Measurements from ENCODE around the gene LIAS.

DNA sequence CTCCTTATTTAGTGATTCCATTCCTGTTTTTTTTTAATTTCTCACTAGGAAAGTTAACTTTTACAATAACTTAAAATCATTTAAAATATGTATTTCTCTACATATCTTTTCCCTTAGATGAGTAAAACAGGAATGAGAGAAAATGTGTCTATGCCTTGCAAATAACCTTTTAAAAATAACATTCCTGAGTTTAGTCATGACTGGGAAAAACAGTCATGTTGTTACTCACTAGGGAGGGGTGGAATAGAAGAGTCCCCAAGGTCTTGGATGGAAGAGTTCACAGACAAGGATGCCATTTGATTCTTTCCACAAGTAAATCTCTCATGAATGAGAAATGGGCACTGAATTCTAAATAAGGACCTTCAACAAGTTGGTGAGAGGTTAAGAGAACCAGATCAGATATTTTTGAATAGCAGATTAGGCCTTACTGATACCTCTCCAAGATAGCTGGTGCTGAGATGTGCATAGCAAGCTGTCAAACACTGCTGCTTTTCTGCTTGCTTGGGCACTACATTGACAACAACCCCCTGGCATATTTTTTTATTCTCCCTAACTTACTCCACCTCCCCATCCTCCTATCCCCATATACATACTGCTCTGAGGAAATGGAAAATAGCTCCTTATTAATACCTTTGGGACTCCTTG, 43.3 kb downstream of the LIAS start:
- TF ChIP-seq, protein P1, sequence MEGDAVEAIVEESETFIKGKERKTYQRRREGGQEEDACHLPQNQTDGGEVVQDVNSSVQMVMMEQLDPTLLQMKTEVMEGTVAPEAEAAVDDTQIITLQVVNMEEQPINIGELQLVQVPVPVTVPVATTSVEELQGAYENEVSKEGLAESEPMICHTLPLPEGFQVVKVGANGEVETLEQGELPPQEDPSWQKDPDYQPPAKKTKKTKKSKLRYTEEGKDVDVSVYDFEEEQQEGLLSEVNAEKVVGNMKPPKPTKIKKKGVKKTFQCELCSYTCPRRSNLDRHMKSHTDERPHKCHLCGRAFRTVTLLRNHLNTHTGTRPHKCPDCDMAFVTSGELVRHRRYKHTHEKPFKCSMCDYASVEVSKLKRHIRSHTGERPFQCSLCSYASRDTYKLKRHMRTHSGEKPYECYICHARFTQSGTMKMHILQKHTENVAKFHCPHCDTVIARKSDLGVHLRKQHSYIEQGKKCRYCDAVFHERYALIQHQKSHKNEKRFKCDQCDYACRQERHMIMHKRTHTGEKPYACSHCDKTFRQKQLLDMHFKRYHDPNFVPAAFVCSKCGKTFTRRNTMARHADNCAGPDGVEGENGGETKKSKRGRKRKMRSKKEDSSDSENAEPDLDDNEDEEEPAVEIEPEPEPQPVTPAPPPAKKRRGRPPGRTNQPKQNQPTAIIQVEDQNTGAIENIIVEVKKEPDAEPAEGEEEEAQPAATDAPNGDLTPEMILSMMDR (IDR thresholded peaks at IDR 0.05): no peak
- TF ChIP-seq EZH2 (IDR thresholded peaks at IDR 0.05; ENCODE audit: borderline replicate concordance, insufficient read depth, low read depth, low read length, poor library complexity, severe bottlenecking): no peak
